OCI-LY1 (cell line): Measurements from ENCODE around the gene HAAO.

ENCODE experiments used
- CTCF ChIP-seq: fragments of 200-600 bp; sonication (generic), shearing (Covaris generic); IDR thresholded peaks from 2 replicates; pipeline ENCODE4 v1.5.1; 2017; ENCODE audit warnings: mild to moderate bottlenecking, antibody characterized with exemption, low read length, moderate library complexity, mixed read lengths
- EZH2 ChIP-seq: fragments of 200-600 bp; sonication (generic), shearing (Covaris generic); IDR thresholded peaks from 2 replicates; pipeline ENCODE4 v1.8.0; 2017; ENCODE audit warnings: borderline replicate concordance, mixed run types, mild to moderate bottlenecking, antibody characterized with exemption, low read length, moderate library complexity, mixed read lengths

GRCh38 chr2:42815726-42816125 lies 23.3 kb upstream of the HAAO start:
- TF ChIP-seq CTCF (no peak), EZH2 (no peak)
